ENCODE results near the gene CD63.
A peak's percentile ranks its signal among the peaks of the same experiment; 100 is the strongest.
"Not testable (repeated sequence)": the region's sequence is repeated elsewhere in the genome, so short reads cannot be mapped to it uniquely, and the experiment has no call there.

CD63 gene

DNA sequence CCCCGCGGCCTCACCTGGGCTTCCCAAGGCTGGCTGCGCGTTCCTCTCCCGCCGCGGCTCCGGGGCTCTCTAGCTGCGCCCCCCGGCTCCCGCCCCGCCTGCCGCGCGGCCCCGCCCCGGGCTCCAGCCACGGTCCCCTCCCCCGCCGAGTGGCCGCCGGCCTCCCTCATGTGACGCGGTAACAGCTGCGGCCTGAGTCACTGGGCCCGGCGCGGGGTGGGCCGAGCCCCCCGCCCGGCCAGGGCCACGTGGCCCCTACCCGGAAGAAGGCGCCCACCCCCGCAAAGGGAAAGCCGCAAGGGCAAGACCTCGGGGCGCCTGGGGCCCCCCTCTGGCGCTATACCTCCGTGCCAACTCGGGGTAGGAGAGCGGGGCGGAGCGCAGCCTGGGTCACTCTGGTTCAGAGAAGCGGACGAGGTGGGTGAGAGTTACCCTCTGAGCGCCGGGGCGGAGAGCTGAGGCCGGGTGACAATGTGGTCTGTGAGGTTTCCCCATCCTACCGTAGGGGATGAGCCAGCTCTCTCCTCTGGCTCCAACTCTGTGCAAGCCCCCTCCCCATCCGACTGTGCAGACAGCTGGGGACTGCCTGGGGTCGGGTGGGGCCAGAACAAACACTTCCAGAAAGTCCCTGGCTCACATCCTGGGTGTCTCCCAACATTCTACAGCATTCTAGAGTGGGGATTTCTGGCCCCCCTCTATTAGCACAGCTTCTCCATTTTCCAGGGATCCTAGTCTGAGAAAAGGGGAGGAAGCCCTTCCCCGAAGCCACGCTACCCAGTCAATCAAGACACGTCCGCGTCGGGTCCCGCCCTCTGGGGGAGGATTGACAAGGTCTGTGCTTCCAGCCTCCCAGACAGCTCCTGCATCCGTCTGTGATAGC, at the start of gene CD63:
Gene CD63, minus strand, starts transcription at position 71 of the 880 bp plus-strand sequence. CDS start 668 bp downstream, outside the sequence.
- DNase-seq (ENCODE audit: low read depth): peak; percentile 66

GRCh38 chr12:55777856-55778255, 49.0 kb upstream of the CD63 start:
- no peak for DNase-seq (ENCODE audit: low read depth)

DNA sequence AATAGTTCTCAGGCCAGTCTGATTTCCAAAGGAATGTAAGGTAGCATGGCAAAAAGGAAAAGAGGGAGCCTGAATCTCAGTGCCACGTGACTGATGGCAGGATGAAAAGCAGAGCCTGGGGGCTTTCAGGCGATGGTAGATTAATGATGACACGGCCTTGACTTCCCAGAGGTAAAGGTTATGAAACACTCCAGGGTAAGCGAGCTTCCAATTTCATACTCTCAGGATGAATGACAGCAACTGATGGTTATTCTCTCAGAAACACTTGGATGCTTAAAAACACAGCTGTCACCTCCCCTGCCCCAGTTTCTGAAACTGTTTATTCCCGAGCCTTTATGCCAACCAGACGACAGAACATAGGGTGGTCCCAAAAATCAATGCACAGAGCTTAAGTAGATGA, 42.9 kb upstream of the CD63 start:
- DNase-seq (ENCODE audit: low read depth): no peak

DNA sequence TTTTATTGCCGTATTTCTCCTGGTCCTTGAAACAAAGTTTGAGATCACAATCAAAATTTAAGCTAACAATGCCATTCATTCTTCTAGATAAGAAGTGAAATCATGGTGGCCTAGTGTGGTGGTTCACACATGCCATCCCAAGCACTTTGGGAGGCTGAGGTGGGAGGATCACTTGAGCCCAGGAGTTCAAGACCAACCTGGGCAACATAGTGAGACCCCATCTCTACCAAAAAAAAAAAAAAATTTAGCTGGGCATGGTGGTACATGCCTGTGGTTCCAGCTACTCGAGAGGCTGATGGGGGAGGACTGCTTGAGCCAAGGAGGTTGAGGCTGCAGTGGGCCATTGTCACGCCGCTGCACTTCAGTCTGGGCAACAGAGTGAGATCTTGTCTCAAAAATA, 38.3 kb upstream of the CD63 start:
- no peak for DNase-seq (ENCODE audit: low read depth)

DNA sequence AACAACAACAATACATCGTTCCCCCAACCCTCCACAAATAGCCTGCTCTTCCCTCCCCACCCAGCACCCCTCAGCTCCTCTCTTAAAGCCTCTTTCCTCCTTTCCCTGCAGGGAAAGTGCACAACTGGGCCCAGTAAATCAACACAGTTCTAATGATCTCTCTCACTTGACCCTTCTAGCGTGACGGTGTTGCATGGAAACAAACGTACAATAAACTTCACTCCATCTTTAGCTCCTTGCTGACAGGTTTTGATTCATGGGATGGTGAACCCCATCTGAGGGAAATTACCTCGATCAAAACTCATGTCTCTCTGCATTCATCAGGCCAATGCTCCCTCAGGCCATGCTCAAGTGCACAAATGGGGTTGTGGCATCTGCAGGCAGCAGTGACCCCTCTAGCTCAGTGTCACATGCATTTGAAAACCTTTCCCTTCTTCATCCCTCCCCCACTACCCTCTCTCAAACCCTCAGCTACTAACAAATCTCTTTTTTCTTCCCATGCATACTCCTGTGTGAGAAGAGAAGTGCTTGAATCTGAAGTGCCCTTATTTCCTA, 37.0 kb upstream of the CD63 start:
- no peak for DNase-seq (ENCODE audit: low read depth)

DNA sequence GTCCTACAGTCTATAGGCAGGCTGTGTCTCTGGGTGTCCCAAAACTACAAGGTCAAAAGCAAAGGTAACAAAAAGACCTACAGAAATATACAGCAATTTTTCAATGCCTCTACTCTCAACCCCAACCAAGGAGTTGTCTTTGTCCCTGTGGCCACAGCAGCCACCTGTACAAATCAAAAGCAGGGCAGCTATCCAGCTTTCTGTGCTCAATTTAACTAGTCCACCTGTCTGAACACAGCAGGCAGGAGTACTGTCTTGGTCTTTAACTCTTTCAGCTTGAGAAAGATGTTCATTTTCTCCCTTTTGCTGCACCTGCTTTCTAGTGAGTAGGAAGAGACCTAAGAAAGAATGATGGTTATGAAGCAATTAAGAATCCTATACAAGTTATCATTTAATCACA, 33.8 kb upstream of the CD63 start:
- no peak for DNase-seq (ENCODE audit: low read depth)

- no peak for DNase-seq (ENCODE audit: low read depth)
Measured at GRCh38 chr12:55760663-55761062, 31.9 kb upstream of the CD63 start.

- not testable (repeated sequence) for DNase-seq (ENCODE audit: low read depth)
Measured at GRCh38 chr12:55758575-55758974, 29.8 kb upstream of the CD63 start.

DNA sequence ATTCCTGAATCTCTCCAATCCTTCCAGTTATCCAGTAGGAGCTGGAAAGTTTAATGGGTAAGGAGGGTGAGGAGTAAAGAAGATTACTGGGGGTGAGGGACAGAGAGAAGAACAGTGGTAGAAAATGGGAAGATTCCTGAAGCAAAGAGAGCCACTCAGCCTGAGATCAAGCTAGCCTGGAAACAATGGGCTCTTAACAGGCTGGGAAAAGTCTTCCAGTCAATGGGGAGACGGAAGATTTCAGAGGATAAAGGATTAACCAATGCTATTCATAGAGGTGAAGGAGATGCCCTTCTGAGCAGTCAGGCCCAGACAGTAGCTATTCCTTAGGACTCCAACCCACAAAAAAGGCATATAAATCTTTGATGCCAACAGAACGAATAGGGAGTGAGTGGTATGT, 28.9 kb upstream of the CD63 start:
- DNase-seq (ENCODE audit: low read depth): no peak

- no peak for DNase-seq (ENCODE audit: low read depth)
Measured at GRCh38 chr12:55755246-55755645, 26.4 kb upstream of the CD63 start.

- DNase-seq (ENCODE audit: low read depth): no peak
Measured at GRCh38 chr12:55748230-55748993, 19.6 kb upstream of the CD63 start.

DNA sequence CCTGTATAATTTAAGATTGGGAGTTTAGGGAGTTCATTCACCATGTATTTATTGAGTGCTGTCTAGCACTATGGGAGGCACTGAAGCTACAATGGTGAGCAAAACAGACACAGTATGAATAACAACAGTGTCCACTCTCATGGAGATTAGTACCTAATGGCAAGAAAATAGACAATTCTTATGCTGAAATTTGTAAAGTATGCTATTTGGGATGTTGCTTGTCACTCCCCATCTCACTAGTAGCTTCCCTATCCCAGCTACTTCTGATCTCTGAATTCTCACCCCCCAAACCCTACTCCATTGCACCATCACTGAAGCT, 18.1 kb upstream of the CD63 start:
- no peak for DNase-seq (ENCODE audit: low read depth)

DNA sequence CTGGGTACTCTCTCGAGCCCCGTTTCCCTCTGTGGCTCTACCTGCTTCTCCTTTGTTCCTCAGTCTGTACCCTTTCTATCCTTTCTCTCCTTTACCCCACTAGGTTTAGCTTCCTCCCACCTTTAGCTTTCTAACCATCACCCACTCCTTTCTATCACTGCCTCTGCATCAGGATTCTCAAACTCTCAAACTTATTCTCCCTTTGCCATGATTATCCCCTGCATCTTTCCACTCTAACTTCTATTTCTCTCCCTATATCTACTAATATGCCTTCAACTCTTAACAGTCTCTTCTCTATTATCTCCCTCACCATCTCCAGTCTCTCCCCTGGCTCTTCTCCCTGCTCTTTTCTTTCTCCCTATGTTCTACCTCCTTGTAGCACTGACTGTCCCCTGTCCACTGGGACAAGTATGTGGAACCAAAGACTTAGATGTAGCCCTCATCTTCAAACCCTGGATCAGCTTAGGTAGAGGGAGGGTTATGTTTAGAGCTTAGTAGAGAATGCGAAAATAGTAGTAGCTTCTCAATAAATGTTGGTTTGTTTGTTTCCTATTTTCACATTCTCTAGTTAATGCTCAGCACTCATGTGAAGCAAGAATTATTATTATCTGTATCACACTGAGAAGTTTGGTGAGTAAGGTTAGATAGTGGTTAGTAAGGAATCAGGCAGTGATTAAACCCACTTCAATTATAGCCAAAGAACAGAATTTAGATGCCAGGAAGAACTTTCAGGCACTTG, 17.5 kb upstream of the CD63 start:
- no peak for DNase-seq (ENCODE audit: low read depth)

- no peak for DNase-seq (ENCODE audit: low read depth)
Measured at GRCh38 chr12:55745361-55746173, 16.8 kb upstream of the CD63 start.

DNA sequence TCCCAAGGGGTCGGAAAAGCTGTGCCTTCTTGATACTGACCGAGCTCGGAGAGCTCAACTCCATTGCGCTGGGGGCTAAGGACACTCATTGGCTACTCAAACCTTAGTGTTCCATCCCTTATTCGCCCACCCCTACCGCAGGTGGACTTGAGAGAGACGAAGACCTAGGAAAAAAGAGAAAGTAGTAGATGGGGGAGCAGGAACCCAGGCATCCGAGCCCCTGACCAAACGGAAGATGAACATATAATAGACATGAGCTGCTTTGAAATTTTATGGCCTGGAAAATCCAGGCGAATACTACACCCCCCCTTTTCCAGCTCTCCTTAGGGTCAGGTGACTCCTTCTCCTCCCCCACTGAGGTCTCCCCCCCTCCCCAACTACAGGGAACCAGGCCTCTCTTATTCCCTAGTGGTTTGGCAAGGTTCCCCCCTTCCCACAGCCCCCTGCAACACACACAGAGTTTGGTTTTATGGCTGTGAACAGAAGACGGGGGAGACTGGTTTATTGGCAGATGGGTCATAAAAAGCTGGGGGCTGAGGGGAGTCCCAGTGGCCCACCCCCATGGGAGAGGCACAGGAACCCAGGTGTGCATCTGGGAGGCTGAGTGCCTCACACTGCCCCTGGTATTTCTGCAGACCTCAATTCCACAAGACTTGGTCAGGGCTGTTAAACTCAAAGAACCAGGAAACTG, 15.7 kb upstream of the CD63 start:
- DNase-seq (ENCODE audit: low read depth): no peak

DNA sequence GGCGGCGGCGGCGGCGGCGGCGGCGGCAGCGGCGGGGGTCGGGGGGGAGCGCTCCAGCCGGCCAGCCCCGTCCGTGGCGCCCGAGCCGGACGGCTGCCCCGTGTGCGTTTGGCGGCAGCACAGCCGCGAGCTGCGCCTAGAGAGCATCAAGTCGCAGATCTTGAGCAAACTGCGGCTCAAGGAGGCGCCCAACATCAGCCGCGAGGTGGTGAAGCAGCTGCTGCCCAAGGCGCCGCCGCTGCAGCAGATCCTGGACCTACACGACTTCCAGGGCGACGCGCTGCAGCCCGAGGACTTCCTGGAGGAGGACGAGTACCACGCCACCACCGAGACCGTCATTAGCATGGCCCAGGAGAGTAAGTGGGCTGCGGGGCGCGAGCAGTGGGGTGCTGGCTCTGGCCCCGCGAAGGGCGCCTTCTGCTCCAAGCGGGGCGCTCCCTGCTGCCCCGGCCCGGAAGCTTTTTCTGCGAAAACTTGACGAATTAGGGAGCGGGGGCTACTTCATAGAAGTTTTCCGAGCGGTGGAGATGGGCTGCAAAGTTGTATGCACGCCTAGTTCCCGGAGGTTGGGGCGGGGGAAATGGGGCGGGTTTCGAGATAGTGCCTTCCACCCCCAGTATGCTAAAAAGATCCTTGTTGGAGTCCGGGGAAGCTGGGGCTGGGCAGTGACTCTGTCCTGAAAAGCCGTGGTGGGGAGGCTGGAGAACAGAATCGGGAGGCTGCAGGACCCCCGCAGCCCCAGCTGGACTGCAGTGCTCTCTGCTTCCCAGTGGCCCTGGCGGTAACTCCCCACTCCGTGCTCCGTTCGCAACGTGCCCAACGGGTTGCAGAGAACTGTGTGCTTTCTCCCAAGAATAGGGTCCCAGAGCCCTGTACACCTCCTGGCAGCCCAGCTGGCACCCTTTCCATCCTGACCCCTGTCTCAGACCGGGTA, 14.9 kb upstream of the CD63 start:
- DNase-seq (ENCODE audit: low read depth): no peak

DNA sequence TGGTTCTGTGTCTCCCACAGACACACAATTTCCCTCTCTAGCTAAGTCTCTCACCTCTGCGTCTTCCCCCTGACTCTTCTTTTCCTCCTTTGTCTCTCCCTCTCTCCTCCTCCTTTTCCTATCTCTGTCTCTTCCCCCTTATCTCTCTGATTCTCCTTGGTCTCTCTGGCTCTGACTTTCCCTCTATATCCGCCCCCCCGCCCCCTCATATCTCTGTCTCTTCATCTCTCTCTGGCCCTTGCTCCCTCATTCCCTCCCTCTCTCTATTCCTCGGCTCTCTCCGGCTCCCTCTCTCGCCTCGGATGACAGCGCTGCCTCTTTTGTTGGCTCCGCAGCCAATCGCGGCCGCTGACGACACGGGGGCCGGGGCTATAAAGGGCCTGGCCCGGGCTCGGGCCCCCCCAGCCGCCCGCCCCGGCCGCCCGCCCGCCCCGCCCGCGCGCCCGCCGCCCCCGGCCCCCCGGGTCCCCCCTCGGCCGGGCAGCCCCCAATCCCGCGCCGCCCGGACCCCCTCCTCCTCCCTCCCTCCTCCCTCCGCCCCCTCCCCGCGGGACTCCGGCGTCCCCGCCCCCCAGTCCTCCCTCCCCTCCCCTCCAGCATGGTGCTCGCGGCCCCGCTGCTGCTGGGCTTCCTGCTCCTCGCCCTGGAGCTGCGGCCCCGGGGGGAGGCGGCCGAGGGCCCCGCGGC, 14.1 kb upstream of the CD63 start, which contains the start of gene GDF11:
Gene GDF11, plus strand, starts transcription at position 404 of the 687 bp plus-strand sequence. Its CDS starts 195 bp downstream, at position 599.
- peak; percentile 51 for DNase-seq (ENCODE audit: low read depth)

GRCh38 chr12:55741931-55742680, 13.3 kb upstream of the CD63 start:
- DNase-seq (ENCODE audit: low read depth): no peak

Data from activated gamma-delta T cell treated with anti-CD3 and anti-CD28 coated beads, Interleukin-2, amount 50 U/mL, for 16 hours (primary cell).